Neural cell (in vitro differentiated cells): ENCODE results near the gene LARP6. TPM values are rescaled to one million over a fixed set of nuclear protein-coding genes. Genes with fewer than 3 reads are reported as not detected.

Experiments used
- H2AFZ ChIP-seq: fragments of 200-600, 300-800 bp; sonication (generic), shearing (Covaris generic); 2 replicates; pipeline ENCODE4 v1.6.0; 2014; ENCODE audit warnings: low read depth, mild to moderate bottlenecking, antibody characterized with exemption, low read length, moderate library complexity
- H3F3A ChIP-seq: fragments of 200-600 bp; shearing (Covaris generic); 2 replicates; pipeline ENCODE4 v1.6.1; 2016; ENCODE audit warnings: mild to moderate bottlenecking, moderate library complexity, mixed read lengths, antibody characterized with exemption, low read length; ENCODE audit not compliant: insufficient read depth, poor library complexity, severe bottlenecking
- H3K27ac ChIP-seq: fragments of 200-600, 300-800 bp; sonication (generic), shearing (Covaris generic); 2 replicates; pipeline ENCODE4 v1.5.1; 2014; ENCODE audit warnings: mild to moderate bottlenecking, low read length, moderate library complexity
- H3K27me3 ChIP-seq: fragments of 300-800, 200-600 bp; sonication (generic), shearing (Covaris generic); 2 replicates; pipeline ENCODE4 v1.6.0; 2014; ENCODE audit warnings: mild to moderate bottlenecking, low read depth, low read length, moderate library complexity; ENCODE audit not compliant: insufficient read depth
- H3K36me3 ChIP-seq: fragments of 300-800, 200-600 bp; sonication (generic), shearing (Covaris generic); 2 replicates; pipeline ENCODE4 v1.5.1; 2014; ENCODE audit warnings: mild to moderate bottlenecking, antibody characterized with exemption, low read length, moderate library complexity; ENCODE audit not compliant: insufficient read depth
- H3K4me2 ChIP-seq: fragments of 300-800, 200-600 bp; sonication (generic), shearing (Covaris generic); 2 replicates; pipeline ENCODE4 v1.6.0; 2014; ENCODE audit warnings: mild to moderate bottlenecking, low read length
- H3K4me3 ChIP-seq: fragments of 300-800, 200-600 bp; sonication (generic), shearing (Covaris generic); 2 replicates; pipeline ENCODE4 v1.5.1; 2014; ENCODE audit warnings: mild to moderate bottlenecking, low read length, moderate library complexity
- H3K79me2 ChIP-seq: fragments of 200-600 bp; shearing (Covaris generic); replicated peaks from 2 replicates; pipeline ENCODE4 v1.6.0; 2014; ENCODE audit warnings: mild to moderate bottlenecking, low read length, moderate library complexity; ENCODE audit not compliant: insufficient read depth
- H3K9ac ChIP-seq: fragments of 300-800, 200-600 bp; sonication (generic), shearing (Covaris generic); 2 replicates; pipeline ENCODE4 v1.6.1; 2016; ENCODE audit warnings: mild to moderate bottlenecking, low read length, mixed read lengths
- H3K9me2 ChIP-seq: fragments of 200-600 bp; shearing (Covaris generic); 2 replicates; pipeline ENCODE4 v1.6.1; 2016; ENCODE audit warnings: mild to moderate bottlenecking, low read length, mixed read lengths; ENCODE audit not compliant: insufficient read depth
- H3K9me3 ChIP-seq: fragments of 200-600, 300-800 bp; sonication (generic), shearing (Covaris generic); 2 replicates; pipeline ENCODE4 v1.6.1; 2016; ENCODE audit warnings: mild to moderate bottlenecking, mixed run types, low read length, moderate library complexity, mixed read lengths
- H4K20me1 ChIP-seq: fragments of 200-600 bp; shearing (Covaris generic); 2 replicates; pipeline ENCODE4 v1.6.1; 2016; ENCODE audit warnings: mild to moderate bottlenecking, mixed run types; ENCODE audit not compliant: insufficient read depth
- EP300 ChIP-seq: fragments of 450-650 bp; conservative IDR thresholded peaks from 2 replicates; pipeline ENCODE4 v1.6.1; 2014; ENCODE audit warnings: antibody characterized with exemption, mild to moderate bottlenecking, moderate library complexity; ENCODE audit not compliant: poor library complexity, severe bottlenecking
- EZH2 ChIP-seq: fragments of 200-600, 300-800 bp; shearing (Covaris generic), sonication (generic); IDR thresholded peaks from 2 replicates; pipeline ENCODE4 v1.6.1; 2014; ENCODE audit warnings: antibody characterized with exemption, low read length, borderline replicate concordance, mild to moderate bottlenecking; ENCODE audit not compliant: insufficient read depth, poor library complexity, severe bottlenecking
- MXI1 ChIP-seq: fragments of 450-650 bp; conservative IDR thresholded peaks from 2 replicates; pipeline ENCODE4 v1.6.1; 2014; ENCODE audit warnings: antibody characterized with exemption, mild to moderate bottlenecking; ENCODE audit not compliant: poor library complexity, severe bottlenecking
- POLR2AphosphoS5 ChIP-seq: IDR thresholded peaks from 2 replicates; pipeline ENCODE4 v1.6.1; 2012
- RAD21 ChIP-seq: fragments of 450-650 bp; conservative IDR thresholded peaks from 2 replicates; pipeline ENCODE4 v1.6.1; 2014; ENCODE audit warnings: antibody characterized with exemption, mild to moderate bottlenecking, moderate library complexity
- SMC3 ChIP-seq: fragments of 450-650 bp; conservative IDR thresholded peaks from 2 replicates; pipeline ENCODE4 v1.6.1; 2014; ENCODE audit warnings: antibody characterized with exemption, mild to moderate bottlenecking, moderate library complexity; ENCODE audit not compliant: poor library complexity
- TAF1 ChIP-seq: IDR thresholded peaks from 2 replicates; pipeline ENCODE4 v1.6.1; 2012; ENCODE audit warnings: low read depth
- polyA plus RNA-seq: library from polyadenylated mRNA; depleted of rRNA; stranded (reverse); fragments of >200 nt; gene quantifications from 2 replicates; pipeline ENCODE4 v1.2.3, GENCODE V29; 2014
- TF ChIP-seq, protein P1 (sequence below): fragments of 450-650 bp; IDR thresholded peaks from 2 replicates; pipeline ENCODE4 v1.5.1; 2014; ENCODE audit warnings: antibody characterized with exemption, mild to moderate bottlenecking, moderate library complexity; ENCODE audit not compliant: poor library complexity, severe bottlenecking
- TF ChIP-seq, protein P2 (sequence below): IDR thresholded peaks from 2 replicates; pipeline ENCODE4 v1.6.1; 2012; ENCODE audit warnings: borderline replicate concordance

Gene LARP6
- polyA plus RNA-seq, 1 donor from 2014 or later = 20.4 TPM

DNA sequence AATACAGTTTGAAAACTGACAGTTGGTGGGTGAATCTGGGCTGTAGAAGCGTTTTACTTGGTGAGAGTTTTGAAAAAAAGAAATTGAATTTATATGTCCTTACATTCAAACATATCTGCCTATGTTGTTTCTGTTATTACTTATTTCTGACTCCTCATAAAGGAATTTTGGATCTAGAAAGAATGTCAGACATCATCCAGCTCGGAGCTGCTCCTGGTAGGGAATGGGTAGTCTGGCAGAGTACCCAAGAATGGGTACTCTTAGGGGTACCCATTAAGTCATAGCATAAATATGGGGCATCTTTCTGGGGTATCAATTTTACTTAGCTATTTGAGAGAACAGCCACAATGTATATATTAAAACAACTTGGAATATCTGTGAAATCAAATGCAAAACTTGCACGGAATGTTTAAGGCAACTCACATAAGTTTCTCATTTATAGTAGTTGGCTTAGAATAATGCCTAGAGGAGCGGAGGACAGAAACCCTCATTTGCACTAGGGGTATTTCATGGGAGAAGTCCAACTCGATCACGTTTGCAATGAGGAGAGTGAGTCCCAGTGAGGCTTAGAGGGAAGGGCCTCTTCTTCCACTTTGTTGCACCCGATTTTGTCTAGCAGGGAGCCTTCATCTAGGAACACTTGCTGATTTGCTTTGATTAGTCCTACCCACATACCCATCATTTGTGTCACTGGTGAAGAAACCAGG lies 2.4 kb upstream of the LARP6 start:
- no peak overlapping the region for H3K4me2 ChIP-seq
- H2AFZ ChIP-seq = no peak overlapping the region
- H3K4me3 ChIP-seq = no peak overlapping the region
- no peaks in the 10 kb centered on the region for H4K20me1 ChIP-seq
- H3K27ac ChIP-seq = no peak overlapping the region
- no peaks in the 10 kb centered on the region for H3K36me3 ChIP-seq
- H3K79me2 ChIP-seq = no peaks in the 10 kb centered on the region
- no peak overlapping the region for H3K9ac ChIP-seq
- no peaks in the 10 kb centered on the region for H3K27me3 ChIP-seq
- TF ChIP-seq, protein P1, sequence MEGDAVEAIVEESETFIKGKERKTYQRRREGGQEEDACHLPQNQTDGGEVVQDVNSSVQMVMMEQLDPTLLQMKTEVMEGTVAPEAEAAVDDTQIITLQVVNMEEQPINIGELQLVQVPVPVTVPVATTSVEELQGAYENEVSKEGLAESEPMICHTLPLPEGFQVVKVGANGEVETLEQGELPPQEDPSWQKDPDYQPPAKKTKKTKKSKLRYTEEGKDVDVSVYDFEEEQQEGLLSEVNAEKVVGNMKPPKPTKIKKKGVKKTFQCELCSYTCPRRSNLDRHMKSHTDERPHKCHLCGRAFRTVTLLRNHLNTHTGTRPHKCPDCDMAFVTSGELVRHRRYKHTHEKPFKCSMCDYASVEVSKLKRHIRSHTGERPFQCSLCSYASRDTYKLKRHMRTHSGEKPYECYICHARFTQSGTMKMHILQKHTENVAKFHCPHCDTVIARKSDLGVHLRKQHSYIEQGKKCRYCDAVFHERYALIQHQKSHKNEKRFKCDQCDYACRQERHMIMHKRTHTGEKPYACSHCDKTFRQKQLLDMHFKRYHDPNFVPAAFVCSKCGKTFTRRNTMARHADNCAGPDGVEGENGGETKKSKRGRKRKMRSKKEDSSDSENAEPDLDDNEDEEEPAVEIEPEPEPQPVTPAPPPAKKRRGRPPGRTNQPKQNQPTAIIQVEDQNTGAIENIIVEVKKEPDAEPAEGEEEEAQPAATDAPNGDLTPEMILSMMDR = no peak
- TF ChIP-seq SMC3 = no peak
- no peak for TF ChIP-seq RAD21
- TF ChIP-seq MXI1 = no peak
- no peaks in the 10 kb centered on the region for H3K9me2 ChIP-seq
- H3F3A ChIP-seq = no peaks in the 10 kb centered on the region
- H3K9me3 ChIP-seq = no peaks in the 10 kb centered on the region

DNA sequence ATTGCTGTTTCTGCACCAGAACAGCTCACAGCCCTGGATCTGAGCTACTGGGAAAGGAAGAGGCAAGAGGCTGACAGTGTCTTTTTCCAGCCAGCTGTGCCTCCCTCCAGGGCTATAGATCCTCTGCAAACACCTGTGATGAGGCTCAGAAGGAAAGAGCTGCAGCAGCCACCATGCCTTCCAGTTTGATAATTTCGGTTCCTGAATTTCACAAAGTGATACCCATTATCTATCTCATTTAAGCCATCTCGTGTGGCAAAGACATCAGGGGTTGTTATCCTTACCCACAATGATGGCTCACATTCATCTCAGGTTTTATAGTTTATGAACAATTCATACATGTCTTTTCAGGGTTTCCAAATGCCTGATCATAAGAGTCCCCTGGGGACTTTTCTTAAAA lies 1.8 kb upstream of the LARP6 start:
- Histone ChIP-seq H3K27ac (no peak overlapping the region), H2AFZ (no peak overlapping the region), H3K9me3 (no peaks in the 10 kb centered on the region), H4K20me1 (no peaks in the 10 kb centered on the region), H3K9ac (no peak overlapping the region), H3K36me3 (no peaks in the 10 kb centered on the region), H3K27me3 (no peaks in the 10 kb centered on the region), H3K4me3 (no peak overlapping the region), H3K79me2 (no peaks in the 10 kb centered on the region), H3K9me2 (no peaks in the 10 kb centered on the region), H3F3A (no peaks in the 10 kb centered on the region), H3K4me2 (no peak overlapping the region)
- TF ChIP-seq, protein P1 = no peak
- TF ChIP-seq RAD21 (no peak), POLR2AphosphoS5 (no peak), TAF1 (no peak), EP300 (no peak), EZH2 (no peak), MXI1 (no peak), SMC3 (no peak)
- TF ChIP-seq, protein P2, sequence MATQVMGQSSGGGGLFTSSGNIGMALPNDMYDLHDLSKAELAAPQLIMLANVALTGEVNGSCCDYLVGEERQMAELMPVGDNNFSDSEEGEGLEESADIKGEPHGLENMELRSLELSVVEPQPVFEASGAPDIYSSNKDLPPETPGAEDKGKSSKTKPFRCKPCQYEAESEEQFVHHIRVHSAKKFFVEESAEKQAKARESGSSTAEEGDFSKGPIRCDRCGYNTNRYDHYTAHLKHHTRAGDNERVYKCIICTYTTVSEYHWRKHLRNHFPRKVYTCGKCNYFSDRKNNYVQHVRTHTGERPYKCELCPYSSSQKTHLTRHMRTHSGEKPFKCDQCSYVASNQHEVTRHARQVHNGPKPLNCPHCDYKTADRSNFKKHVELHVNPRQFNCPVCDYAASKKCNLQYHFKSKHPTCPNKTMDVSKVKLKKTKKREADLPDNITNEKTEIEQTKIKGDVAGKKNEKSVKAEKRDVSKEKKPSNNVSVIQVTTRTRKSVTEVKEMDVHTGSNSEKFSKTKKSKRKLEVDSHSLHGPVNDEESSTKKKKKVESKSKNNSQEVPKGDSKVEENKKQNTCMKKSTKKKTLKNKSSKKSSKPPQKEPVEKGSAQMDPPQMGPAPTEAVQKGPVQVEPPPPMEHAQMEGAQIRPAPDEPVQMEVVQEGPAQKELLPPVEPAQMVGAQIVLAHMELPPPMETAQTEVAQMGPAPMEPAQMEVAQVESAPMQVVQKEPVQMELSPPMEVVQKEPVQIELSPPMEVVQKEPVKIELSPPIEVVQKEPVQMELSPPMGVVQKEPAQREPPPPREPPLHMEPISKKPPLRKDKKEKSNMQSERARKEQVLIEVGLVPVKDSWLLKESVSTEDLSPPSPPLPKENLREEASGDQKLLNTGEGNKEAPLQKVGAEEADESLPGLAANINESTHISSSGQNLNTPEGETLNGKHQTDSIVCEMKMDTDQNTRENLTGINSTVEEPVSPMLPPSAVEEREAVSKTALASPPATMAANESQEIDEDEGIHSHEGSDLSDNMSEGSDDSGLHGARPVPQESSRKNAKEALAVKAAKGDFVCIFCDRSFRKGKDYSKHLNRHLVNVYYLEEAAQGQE = no peak
